HG03280 (cell line): Measurements from ENCODE around the gene PEPD.

Source experiments
- ATAC-seq: cut with Tn5 transposase; IDR thresholded peaks from one replicate; pipeline ENCODE4 v1.9.1; 2021; ENCODE audit warnings: mild to moderate bottlenecking, moderate library complexity; ENCODE audit not compliant: unreplicated experiment

PEPD gene

DNA sequence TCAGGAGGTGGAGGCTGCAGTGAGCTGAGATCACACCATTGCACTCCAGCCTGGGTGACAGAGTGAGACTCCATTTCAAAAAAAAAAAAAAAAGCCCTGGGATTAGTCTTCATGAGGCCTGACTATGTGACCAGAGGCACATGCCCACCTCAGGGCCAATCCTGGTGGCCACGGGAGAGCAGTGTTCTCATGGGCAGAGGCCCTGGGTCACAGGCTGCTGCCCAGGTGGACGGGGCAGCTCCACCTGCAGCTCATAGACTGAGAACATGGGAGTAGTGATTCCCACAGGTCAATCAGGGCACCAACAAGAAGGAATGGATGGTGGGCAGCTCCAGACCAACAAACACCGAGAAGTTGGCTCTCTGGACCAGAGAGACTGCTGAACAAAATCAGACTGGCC is 26.1 kb upstream of the PEPD start:
- ATAC-seq: no peak

DNA sequence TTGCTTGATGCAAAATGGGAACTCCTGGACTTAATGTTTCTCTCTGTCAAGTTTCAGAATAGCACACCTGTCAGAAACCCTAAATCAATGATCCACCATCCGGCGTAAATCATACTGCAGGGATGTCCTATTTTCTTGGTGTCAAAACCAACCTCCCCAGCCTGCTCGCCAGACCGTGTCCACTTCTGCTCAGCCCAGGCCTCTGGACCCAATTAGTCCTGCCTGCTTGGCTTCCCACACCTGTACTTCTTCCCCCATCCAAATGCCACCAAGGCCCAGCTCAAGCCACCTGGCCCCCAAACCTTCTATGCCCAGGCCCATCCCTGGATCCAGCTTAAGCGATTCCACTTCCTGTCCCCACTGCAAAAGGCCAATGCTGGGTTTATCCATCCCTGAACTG is 25.1 kb upstream of the PEPD start:
- no peak for ATAC-seq

GRCh38 chr19:33545217-33545981 is 23.8 kb upstream of the PEPD start:
- no peak for ATAC-seq

DNA sequence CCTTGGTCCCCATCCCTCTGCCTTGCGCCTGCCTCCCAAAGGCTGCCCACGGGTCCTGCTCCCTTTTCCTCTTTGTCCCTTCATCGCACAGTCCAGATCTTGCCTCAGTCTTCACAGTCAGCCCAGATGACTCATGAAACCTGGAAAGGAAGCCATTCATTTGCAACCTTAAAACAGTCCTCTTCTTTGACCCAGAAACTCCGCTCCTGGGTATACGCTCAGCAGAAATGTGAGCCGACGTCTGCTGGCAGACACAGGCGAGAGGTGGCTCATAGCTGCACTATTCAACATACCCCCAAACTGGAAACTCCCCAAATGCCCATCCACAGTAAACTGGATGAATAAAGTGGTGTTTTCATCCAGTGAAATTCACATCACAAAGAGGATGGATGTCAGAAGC is 13.6 kb upstream of the PEPD start:
- no peak for ATAC-seq

- no peak for ATAC-seq
Observed at GRCh38 chr19:33532859-33533460, 11.4 kb upstream of the PEPD start.

DNA sequence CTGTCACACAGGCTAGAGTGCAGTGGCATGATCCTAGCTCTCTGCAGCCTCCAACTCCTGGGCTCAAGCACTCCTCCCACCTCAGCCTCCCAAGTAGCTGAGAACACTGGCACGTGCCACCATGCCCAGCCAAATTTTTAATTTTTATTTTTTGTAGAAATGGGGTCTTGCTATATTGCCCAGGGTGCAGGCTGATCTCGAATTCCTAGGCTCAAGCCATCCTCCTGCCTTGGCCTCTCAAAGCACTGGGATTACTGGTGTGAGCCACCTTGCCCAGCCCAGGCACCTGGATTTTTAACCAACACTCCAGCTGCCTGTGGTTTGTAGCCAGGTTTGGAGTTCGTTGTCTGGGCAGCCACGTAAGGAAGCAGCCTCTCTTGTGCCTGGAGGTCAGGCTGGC is 9.3 kb upstream of the PEPD start:
- ATAC-seq: no peak

- ATAC-seq: no peak
Observed at GRCh38 chr19:33530296-33530695, 8.7 kb upstream of the PEPD start.

DNA sequence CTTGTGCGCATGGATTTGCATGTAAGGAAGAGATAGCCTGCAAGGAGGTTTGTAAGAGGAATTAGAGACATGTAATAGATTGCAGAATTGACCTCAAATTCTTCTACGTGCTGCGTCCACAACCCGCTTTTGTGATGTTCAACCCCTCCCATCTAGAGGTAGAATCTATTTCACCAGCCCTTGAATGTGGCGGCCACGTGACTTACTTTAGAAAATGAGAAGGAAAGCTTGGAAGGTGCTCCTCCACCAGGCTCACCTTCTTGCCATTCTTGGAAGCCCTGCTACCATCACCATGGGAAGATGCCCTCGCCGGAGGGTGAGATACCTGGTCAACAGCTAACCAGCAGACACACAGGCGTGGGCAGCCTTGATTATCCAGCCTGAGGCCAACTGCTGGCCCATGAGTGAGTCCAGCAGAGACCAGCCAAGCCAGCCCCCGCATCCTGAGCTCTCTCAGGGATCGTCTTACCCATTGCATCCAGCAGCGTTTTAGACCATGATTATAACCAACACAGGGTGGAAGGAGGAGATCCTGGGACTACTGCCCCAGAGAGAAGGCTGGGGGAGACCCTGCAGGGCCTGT is 7.6 kb upstream of the PEPD start:
- no peak for ATAC-seq

DNA sequence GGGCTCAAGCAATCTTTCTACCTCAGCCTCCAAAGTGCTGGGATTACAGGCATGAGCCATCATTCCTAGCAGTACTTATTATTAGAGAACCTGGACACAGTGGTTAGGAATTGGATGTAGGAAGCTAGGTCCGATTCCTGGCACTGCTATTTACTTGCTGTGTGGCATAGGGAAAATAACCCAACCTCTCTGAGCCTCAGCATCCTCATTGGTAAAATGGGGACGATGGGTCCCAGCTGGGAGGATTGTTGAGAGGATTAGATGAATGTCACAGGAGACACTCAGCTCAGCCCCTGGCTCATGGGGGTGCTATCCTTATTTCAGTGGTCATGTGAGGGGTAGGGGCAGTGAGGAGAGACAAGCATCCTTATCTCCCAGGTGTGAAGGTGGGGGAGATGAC is 6.8 kb upstream of the PEPD start:
- ATAC-seq: no peak

DNA sequence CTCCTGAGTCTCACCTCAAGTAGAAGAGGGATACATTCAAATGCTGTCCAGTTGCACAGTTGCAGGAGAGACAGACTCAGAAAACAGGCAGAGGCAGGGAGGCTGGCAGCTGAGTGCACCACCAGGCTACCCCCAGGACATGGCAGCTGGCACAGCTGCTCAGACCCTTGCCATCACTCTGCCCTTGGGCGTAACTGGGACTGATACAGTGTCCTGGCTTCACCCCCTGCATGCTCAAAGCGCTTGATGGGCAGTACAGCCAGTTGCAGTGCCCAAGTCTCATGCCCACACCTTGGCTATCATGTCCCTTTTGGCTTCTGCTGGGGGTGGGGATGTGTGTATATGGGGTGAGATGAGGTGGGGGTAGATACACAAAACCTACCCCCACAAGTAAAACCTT is 5.5 kb upstream of the PEPD start:
- ATAC-seq: no peak

- ATAC-seq: no peak
Observed at GRCh38 chr19:33524024-33524664, 2.6 kb upstream of the PEPD start.

DNA sequence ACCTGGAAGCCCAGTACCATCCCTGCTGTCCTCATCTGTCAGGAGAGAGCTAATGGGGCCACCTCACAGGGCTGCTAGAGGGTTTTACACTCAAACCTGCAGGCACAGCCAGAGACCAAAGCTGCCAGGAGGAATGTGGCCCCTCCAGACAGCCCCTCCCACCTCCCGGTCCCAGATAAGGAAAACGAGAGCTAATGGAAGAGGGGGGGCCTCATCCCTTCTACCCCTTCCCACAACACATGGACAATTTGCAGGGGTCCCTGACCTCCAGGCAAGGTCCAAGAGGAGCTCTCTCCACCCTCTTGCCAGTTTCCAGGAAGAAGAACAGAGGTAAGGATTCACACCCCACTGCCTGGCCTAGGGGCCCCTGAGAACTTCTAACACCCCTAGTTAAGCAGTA is 1.6 kb upstream of the PEPD start:
- no peak for ATAC-seq

- ATAC-seq: no peak
Observed at GRCh38 chr19:33522371-33522662, 726 bp upstream of the PEPD start.

DNA sequence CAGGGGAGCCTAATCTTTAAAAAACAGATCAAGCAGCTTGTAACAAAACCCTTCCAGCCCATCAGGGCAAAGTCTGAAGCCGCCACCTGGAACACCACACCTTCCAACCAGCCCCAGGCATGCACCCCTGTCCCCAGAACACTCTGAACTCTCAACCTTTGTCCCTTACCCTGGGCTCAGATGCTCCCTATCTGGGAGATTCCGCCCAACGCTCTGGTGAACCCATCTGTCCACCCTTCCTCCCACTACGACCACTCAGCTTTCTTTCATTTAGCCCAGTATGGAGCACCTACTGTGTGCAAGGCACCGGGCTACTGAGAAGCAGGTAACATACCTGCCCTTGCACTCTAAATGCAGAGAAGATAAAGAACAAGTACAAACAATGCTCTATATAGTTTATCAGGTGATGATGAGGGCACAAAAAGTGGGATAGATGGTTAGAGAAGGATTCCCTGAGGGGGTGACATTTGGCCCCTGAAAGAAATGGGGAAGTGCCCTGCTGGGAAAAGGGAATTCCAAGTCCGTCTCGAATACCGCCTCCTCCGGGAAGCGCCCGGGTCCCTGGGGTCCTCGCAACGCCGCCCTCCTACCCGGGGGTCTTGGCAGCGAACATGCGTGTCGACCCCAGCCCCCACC is 629 bp downstream of the PEPD start:
- ATAC-seq: peak; percentile 2

DNA sequence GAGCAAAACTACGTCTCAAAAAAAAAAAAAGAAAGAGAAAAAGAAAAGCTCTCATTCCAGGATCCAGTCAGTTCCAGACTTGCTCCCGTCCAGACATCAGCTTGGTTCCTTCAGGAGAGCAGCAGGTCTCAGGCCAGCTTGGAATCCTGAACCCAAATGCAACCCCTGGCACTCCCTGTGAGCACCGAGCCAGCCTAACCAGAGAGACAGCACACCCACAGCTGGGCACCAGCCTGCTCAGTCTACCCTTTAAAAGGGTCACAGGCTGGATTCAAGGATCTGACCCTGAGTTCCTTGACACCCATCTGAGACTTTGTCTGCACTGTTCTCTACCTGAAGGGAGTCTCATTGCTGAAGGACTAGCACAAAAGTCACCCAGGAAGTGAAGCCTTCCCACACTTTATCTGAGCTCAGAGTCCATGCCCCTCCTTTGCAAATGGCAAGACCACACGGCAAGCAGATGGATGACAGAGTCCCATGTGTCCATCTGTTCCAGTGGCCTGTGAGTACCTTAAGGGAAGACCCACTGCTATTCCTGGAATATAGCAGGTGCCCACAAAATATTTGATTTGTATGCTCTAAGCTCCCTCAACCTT is 1.4 kb downstream of the PEPD start:
- ATAC-seq: no peak

DNA sequence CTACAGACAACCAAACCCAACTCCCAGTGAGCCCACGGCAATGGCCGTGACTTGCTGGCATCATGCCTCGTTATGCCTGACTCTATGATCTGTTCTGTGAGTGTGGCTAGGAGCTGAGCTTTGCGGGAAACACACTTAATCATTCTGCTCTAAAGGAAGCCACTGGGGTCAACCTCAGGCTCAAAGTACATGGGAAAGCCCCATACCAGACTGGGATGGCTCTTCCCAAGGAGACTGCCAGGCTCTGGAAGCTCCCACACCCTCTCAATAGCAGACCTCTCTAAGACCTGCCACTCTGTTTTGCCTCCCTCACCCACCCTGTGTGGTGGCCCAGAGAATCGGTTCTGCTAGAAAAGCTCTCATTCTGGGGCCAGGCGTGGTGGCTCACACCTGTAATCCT is 2.2 kb downstream of the PEPD start:
- no peak for ATAC-seq

- ATAC-seq: no peak
Observed at GRCh38 chr19:33518541-33518940, 3.0 kb downstream of the PEPD start.

DNA sequence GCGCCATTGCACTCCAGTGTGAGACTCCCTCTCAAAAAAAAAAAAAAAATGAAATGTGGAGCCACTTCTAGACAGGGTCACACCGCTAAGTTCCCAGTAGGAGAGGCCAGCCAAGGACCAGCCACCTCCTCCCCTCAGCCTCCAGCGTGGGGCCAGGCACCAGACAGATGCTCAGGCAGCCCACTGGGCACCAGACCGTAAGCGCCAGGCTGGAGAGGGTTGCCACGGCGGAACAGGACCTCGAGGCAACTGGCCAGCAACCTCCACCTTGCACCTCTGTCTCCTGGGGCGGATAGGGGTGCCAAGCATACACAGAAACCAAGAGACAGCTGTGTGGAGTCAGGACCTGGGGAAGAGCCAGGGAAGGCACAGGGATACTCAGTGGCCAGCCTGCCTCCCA is 3.7 kb downstream of the PEPD start:
- no peak for ATAC-seq

DNA sequence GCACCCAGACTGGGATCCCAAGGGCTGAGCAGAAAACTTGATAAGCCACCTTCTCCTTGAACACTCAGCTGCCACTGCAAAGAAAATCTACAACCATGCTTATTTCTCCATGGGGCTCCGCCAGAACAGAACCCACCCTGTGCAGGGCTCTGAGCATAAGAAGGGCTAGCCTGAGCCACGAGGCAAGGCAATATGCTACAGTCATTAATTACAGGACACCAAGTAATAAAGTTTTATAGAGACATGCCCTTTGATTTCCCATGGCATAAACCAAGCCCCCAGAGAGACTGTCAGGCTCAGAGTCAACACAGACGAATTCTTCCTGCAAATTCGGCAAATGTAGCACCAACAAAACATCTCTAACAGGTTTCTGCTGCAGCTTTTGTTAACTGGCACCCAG is 5.7 kb downstream of the PEPD start:
- no peak for ATAC-seq

DNA sequence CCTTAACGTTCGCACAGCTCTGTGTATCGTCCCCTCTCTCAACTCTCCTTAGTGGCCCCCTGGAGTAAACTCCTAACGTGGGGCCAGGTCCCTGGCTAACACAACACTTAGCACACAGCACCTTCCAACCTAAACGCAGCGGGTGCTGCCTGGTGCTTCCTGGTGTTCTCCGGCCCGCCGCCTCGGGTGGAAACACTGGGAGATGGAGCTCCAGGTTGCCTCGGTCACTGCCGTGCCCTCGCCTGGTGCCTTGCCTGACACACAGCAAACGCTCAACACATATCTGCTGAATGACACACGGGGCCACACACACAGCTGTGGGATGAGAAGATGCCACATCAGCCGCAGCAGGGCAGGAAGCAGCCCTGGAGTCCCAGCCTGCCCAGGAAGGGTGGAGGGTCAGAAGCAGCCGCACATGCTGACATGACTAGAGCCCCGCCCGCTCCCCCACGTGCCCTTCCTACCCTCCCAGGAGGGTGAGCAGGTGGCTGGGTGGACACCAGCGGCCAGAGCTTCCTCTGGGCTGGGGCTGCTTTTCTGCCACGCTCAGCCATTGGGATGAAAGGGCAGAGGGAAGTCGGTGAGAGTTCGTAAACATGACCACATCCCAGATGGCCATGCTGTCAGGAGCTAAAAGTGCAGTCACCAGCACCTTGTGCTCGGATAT is 6.6 kb downstream of the PEPD start:
- no peak for ATAC-seq

DNA sequence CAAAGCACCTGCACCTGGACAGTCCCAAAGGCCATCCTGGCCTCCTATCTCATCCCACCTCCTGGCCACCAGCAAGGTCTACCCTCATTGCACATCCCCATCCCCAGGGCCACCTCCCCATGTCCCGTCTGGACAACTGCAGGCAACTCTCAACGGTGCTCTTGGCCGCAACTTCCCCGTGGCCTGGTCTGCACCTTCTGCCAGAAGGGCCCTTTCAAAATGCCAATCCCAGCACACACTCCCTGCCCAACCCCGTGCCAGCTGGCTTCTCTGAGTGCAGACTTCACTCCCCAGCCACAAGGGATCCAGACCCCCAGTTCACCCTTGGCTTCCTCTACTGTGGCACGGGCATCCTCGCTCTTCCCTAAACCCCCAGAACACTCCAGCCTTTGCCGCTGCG is 8.2 kb downstream of the PEPD start:
- no peak for ATAC-seq
